Breast epithelium (tissue), 3 donors: ENCODE measurements around the gene MITD1.

ENCODE experiments used
- POLR2A ChIP-seq: fragments of 450-650 bp; IDR thresholded peaks from one replicate; pipeline ENCODE4 v1.6.1; 2016; ENCODE audit warnings: antibody characterized with exemption, mild to moderate bottlenecking, moderate library complexity
- POLR2AphosphoS5 ChIP-seq, 3 donors: sonication (generic); formaldehyde crosslinking; IDR thresholded peaks; one replicate each; pipeline ENCODE4 v1.6.1; 2017; ENCODE audit warnings: antibody characterized with exemption in 3 of 3
- TF ChIP-seq, protein P1 (sequence below), 3 donors: fragments of 450-650 bp; IDR thresholded peaks; one replicate each; pipeline ENCODE4 v1.5.1; 2016 to 2017; ENCODE audit warnings: antibody characterized with exemption in 3 of 3, mild to moderate bottlenecking in 3 of 3, moderate library complexity in 3 of 3

GRCh38 chr2:99150706-99151105, 30.2 kb downstream of the MITD1 start:
- TF ChIP-seq, protein P1, sequence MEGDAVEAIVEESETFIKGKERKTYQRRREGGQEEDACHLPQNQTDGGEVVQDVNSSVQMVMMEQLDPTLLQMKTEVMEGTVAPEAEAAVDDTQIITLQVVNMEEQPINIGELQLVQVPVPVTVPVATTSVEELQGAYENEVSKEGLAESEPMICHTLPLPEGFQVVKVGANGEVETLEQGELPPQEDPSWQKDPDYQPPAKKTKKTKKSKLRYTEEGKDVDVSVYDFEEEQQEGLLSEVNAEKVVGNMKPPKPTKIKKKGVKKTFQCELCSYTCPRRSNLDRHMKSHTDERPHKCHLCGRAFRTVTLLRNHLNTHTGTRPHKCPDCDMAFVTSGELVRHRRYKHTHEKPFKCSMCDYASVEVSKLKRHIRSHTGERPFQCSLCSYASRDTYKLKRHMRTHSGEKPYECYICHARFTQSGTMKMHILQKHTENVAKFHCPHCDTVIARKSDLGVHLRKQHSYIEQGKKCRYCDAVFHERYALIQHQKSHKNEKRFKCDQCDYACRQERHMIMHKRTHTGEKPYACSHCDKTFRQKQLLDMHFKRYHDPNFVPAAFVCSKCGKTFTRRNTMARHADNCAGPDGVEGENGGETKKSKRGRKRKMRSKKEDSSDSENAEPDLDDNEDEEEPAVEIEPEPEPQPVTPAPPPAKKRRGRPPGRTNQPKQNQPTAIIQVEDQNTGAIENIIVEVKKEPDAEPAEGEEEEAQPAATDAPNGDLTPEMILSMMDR (IDR thresholded peaks at IDR 0.05): no peak
- TF ChIP-seq POLR2A: no peak
- no peak for TF ChIP-seq POLR2AphosphoS5 (IDR thresholded peaks at IDR 0.05)
